Esophagus squamous epithelium (tissue), 4 donors: ENCODE data around the gene GPC5.

Experiments used
- CTCF ChIP-seq, 6 experiments: fragments of 450-650 bp in 4 of 6; fragments of 200-600 bp in 2 of 6; sonication (generic) in 2 of 6; IDR thresholded peaks; one replicate each; pipeline ENCODE4 v1.5.1; 2016 to 2019; ENCODE audit warnings: antibody characterized with exemption in 6 of 6, mild to moderate bottlenecking in 4 of 6, moderate library complexity in 4 of 6
- POLR2A ChIP-seq, 4 donors: fragments of 450-650 bp; IDR thresholded peaks; one replicate each; pipeline ENCODE4 v1.6.1; 2017; ENCODE audit warnings: antibody characterized with exemption in 4 of 4, mild to moderate bottlenecking in 4 of 4, moderate library complexity in 3 of 4

DNA sequence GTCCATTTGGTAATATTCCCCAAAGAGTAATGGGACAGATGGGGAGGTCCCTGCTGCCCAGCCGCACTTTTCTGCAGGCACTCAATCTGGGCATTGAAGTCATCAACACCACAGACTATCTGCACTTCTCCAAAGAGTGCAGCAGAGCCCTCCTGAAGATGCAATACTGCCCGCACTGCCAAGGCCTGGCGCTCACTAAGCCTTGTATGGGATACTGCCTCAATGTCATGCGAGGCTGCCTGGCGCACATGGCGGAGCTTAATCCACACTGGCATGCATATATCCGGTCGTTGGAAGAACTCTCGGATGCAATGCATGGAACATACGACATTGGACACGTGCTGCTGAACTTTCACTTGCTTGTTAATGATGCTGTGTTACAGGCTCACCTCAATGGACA lies 295.0 kb downstream of the GPC5 start:
- TF ChIP-seq POLR2A (IDR thresholded peaks at IDR 0.05) (no peak), CTCF (IDR thresholded peaks at IDR 0.05) (no peak)
